NB4 (cell line): ENCODE results near the gene COL5A2.

ENCODE experiments used
- DNase-seq: peaks from one replicate; pipeline ENCODE4 v3.0.0; 2010; ENCODE audit warnings: low read depth
- H3K4me3 ChIP-seq: one replicate; pipeline ENCODE4 v1.5.1; 2011; ENCODE audit warnings: mild to moderate bottlenecking, low read depth, low read length, moderate library complexity
- MYC ChIP-seq: IDR thresholded peaks from 2 replicates; pipeline ENCODE4 v1.6.1; 2011; ENCODE audit warnings: low read depth, low read length
- POLR2A ChIP-seq: IDR thresholded peaks from 2 replicates; pipeline ENCODE4 v1.6.1; 2011; ENCODE audit warnings: mild to moderate bottlenecking; ENCODE audit not compliant: insufficient read length; ENCODE audit errors: extremely low read depth
- TF ChIP-seq, protein P1 (sequence below): IDR thresholded peaks from 2 replicates; pipeline ENCODE4 v1.6.1; 2011; ENCODE audit warnings: low read depth, low read length
- TF ChIP-seq, protein P2 (sequence below): IDR thresholded peaks from one replicate; pipeline ENCODE4 v1.5.1; 2012; ENCODE audit warnings: low read depth, low read length

COL5A2 gene

DNA sequence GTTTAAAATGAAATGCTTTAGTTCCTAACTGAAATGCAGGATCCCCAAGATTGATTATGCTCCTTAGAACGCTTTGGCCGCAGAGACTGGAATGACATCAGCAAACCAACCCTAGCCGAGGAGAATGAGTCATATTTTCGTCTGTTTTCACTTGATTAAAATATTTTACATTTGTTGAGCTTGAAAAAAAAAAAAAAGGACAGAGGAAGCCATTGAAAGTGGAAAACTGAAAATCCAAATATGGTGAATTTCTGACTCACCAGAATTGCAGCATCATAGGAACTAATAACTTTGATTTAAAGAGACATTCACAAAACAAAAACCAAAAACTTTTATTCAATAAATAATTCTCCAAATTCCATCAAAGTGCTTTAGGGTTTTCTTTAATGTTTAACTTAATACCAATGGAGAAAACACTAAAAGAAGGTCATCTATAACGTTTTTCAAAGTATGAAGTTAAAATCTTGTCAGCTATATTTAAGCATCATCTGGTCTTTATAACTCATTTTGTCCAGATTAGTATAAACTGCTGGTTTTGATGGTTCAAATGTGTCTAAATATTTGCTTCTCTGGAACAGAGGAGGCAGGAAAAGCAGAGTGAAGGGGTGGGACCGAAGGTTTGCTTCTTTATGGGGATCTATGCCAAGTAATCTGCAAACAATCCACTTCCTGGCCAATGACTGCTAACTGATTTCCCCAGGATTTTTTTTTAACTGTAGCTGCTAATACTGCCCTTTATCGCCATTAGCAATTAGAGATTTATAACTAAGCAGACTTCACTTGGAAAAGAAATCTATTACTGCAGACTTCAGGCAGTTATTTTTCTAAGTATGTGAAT is 30.9 kb upstream of the COL5A2 start:
- TF ChIP-seq, protein P1, sequence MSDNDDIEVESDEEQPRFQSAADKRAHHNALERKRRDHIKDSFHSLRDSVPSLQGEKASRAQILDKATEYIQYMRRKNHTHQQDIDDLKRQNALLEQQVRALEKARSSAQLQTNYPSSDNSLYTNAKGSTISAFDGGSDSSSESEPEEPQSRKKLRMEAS = no peak
- TF ChIP-seq POLR2A (no peak), MYC (no peak)
- TF ChIP-seq, protein P2, sequence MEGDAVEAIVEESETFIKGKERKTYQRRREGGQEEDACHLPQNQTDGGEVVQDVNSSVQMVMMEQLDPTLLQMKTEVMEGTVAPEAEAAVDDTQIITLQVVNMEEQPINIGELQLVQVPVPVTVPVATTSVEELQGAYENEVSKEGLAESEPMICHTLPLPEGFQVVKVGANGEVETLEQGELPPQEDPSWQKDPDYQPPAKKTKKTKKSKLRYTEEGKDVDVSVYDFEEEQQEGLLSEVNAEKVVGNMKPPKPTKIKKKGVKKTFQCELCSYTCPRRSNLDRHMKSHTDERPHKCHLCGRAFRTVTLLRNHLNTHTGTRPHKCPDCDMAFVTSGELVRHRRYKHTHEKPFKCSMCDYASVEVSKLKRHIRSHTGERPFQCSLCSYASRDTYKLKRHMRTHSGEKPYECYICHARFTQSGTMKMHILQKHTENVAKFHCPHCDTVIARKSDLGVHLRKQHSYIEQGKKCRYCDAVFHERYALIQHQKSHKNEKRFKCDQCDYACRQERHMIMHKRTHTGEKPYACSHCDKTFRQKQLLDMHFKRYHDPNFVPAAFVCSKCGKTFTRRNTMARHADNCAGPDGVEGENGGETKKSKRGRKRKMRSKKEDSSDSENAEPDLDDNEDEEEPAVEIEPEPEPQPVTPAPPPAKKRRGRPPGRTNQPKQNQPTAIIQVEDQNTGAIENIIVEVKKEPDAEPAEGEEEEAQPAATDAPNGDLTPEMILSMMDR = no peak
- H3K4me3 ChIP-seq = no peak overlapping the region
- DNase-seq = no peak

DNA sequence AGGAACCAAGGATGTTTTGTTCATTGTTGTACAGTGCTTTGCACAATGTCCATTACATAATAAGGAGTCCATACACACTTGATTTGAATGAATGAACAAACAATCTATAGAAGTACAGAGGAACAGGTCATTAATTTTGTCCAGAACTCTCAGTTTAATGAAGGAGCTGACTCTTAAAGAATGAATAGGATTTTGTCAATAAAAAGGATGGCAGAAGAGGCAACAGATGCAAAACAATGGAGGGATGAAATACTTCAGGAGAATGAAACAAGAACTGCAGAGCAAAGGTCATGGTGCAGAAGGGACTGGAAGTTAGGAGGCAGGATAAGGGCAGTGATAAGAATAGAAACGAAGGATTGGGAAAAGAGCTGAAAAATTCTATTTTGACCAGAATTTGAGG is 28.7 kb upstream of the COL5A2 start:
- TF ChIP-seq, protein P2 = no peak
- TF ChIP-seq, protein P1 = no peak
- no peak for TF ChIP-seq POLR2A
- no peak for TF ChIP-seq MYC
- no peak overlapping the region for H3K4me3 ChIP-seq
- no peak for DNase-seq

DNA sequence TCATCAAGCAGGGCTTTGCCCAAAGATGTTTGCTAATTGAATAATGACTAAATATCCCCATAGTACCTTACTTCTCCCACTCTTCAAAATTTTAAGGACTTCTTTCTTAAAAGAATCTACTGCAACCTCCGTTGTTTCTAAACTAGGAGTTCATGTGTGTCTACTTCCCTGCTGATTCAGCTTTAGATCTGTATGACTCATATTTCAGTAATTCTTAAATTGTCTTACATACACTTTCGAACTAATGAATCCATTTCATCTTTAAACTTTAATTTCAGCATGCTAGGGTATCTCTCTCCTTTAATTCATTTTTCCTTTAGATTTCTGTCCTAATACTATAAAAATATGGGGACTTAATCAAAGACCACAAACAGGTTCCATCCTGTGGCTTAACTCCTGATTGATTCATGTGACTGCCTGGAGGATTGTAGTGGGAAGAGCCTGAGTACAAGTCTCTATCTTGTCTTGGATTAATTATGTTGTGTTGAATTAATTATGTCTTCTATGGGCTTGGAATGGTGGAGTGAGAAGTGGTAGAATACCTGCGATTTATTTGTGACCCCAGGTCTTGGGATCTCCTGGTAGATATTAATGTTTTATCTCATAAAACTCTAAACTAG is 24.9 kb upstream of the COL5A2 start:
- TF ChIP-seq, protein P1 = no peak
- no peak for TF ChIP-seq POLR2A
- TF ChIP-seq, protein P2 = no peak
- TF ChIP-seq MYC = no peak
- no peak overlapping the region for H3K4me3 ChIP-seq
- no peak for DNase-seq

DNA sequence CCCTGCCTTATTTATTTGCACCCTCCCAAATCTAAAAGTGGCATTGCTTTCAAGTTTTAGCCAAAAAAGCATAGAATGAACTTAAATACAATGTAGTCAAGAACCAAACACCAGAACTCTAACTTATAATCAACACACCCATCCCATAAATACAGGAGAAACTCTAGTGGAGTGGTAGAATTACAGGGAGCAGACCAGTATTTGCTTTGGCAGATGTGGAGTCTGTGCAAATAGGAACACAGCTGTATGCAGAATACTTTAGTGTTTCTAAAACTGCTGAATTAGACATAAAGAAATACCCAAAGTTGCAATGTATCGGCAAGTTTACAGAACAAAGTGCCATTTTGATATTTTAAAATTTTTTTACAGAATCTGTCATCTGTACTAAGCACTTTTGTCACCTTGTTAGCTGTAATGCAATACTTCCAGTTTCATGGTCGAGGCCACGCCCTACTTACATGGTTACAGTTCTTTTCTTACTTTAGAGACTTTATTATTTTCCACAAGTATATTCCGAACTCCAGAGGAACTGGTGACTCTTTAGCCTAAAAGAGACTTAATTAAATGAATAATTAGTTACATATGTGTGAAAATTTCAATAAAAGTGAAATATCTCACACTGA is 23.7 kb upstream of the COL5A2 start:
- no peak for DNase-seq
- TF ChIP-seq POLR2A = no peak
- H3K4me3 ChIP-seq = no peak overlapping the region

DNA sequence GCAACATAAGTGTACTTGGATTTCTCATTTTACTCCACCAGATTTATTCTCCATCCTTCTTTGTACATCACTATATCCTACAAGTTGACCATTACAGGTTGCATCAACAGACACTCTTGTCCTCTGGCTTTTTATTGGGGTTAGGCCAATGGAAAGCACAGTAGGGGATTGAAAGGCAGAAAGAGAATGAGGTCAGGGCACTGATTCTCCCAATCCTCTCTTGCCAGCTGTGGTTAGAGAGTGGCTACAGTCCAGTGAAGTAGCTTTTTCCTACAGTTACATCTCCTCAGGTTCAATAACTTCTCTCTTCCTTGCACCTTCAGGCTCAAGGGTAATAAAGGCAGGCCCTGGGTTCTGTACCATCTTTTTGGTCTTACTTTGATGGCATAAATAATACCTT is 20.2 kb upstream of the COL5A2 start:
- TF ChIP-seq MYC = no peak
- no peak for TF ChIP-seq POLR2A
- TF ChIP-seq, protein P1 = no peak
- TF ChIP-seq, protein P2 = no peak
- no peak for DNase-seq
- H3K4me3 ChIP-seq = no peak overlapping the region

DNA sequence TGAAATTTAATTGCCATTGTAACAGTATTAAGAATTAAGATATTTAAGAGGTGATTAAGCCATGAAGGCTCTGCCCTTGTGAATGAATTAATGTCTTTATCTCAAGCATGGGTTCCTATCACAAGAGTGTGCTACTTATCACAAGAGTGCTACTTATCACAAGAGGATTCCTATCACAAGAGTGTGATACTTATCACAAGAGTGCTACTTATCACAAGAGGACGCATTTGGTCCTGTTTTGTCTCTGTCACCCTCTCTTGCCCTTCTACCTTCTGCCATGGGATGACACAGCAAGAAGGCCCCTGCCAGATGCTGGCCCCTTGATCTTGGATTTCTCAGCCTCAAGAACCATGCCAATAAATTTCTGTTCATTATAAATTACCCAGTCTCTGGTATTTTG is 13.2 kb upstream of the COL5A2 start:
- TF ChIP-seq, protein P2 = no peak
- TF ChIP-seq, protein P1 = no peak
- TF ChIP-seq MYC = no peak
- no peak for DNase-seq
- H3K4me3 ChIP-seq = no peak overlapping the region
